NB4 (cell line): ENCODE measurements around the gene CA12.
A peak's percentile ranks its signal among the peaks of the same experiment; 100 is the strongest.
"Not testable (repeated sequence)": the region's sequence is repeated elsewhere in the genome, so short reads cannot be mapped to it uniquely, and the experiment has no call there.

Source experiments
- DNase-seq: peaks from one replicate; pipeline ENCODE4 v3.0.0; 2010; ENCODE audit warnings: low read depth
- H3K4me3 ChIP-seq: one replicate; pipeline ENCODE4 v1.5.1; 2011; ENCODE audit warnings: mild to moderate bottlenecking, low read depth, low read length, moderate library complexity
- CTCF ChIP-seq: IDR thresholded peaks from one replicate; pipeline ENCODE4 v1.5.1; 2012; ENCODE audit warnings: low read depth, low read length
- MAX ChIP-seq: IDR thresholded peaks from 2 replicates; pipeline ENCODE4 v1.6.1; 2011; ENCODE audit warnings: low read depth, low read length
- MYC ChIP-seq: IDR thresholded peaks from 2 replicates; pipeline ENCODE4 v1.6.1; 2011; ENCODE audit warnings: low read depth, low read length
- POLR2A ChIP-seq: IDR thresholded peaks from 2 replicates; pipeline ENCODE4 v1.6.1; 2011; ENCODE audit warnings: mild to moderate bottlenecking; ENCODE audit not compliant: insufficient read length; ENCODE audit errors: extremely low read depth

The CA12 gene

DNA sequence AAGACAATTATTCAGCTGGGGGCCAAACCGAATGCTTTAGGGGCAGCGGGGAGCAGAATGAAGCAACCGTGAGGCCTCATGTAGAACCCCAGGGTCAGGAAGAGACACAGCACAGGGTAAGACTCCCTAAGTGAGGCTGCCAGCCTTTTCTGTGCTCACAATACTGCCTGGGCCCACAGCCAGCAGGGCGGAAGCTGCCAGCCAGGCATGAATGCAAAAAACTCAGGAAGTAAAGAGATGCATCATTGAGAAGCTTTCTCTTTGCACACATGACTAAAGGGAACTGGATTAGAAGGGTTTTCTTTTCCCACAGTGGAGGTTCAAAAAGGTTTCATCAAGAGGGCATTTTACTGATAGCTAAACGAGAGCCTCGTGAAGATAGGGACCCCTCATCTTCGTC lies 33.3 kb downstream of the CA12 start:
- H3K4me3 ChIP-seq: no peak overlapping the region
- no peak for DNase-seq
- TF ChIP-seq POLR2A (no peak), CTCF (no peak), MYC (no peak), MAX (no peak)

DNA sequence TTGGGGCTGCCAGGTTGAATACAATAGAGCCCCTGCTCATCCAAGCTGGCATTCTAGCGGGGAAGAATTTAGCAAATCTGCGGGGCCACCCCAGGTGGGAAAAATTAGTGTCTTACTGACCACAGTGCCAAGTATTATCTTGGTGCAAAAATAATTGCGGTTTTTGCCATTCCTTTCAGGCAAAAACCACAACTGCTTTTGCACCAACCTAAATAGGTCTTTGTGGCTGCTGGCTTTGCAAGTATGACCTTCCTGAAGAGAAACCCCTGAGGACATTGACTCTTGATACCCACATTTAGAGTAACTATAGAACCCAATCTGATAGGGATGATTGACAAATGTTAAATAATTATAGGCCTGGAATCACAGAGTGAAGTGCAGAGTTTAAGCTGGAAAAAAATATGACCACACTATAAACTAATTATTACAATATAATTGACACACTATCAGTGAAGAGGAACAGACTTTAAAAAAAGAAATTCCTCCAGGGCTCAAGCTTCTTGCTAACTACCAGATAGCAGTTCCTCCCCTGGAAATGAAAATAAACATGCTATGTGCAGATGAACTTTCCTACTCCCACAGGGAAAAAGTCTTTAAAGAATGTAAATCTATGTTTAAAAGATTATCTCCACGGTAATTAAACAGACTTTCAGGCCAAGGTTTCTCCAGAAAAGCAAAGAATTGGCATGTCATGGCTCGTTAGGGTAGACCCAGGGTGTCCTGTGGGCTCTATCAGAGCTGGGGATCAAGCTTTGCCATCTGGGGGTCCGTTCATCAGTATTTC lies 34.4 kb downstream of the CA12 start:
- no peak for TF ChIP-seq CTCF
- no peak for TF ChIP-seq POLR2A
- no peak for TF ChIP-seq MYC
- no peak for TF ChIP-seq MAX
- H3K4me3 ChIP-seq: no peak overlapping the region
- DNase-seq: peak; percentile 37

GRCh38 chr15:63345391-63345752 lies 36.3 kb downstream of the CA12 start:
- DNase-seq: no peak
- TF ChIP-seq CTCF (no peak), MAX (no peak), POLR2A (no peak), MYC (no peak)
- no peak overlapping the region for H3K4me3 ChIP-seq

DNA sequence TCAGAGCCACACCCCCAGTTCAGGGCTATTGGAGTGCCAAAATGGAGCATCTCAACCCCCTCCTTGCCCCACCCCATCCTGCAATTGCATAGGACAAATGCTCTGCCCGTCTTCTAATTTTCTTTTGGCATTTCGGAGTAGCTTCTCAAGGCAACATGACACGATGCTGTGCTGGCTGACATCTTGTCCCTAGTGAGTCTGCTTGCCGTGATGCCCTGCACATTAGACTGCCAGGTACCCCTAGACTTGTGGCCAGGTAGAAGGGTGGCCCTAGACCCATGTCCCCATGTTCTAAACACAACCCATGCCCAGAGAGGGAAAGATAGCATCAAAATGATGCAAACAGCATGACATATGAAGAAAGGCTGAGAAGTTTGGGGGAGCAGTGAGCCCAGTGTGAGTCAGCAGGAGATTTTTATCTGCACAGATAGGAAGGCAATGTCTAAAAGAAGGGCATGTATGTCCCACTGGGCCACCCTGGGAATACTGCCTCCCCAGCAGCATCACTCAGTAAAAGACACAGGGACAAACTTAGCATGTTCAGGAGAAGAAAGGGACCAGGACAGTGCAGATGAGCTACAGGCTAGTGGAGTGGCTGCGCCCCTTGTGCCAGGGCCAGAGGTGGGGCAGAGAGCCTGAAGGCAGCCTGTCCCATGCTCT lies 36.8 kb downstream of the CA12 start:
- DNase-seq: peak; percentile 51
- no peak for TF ChIP-seq POLR2A
- H3K4me3 ChIP-seq: no peak overlapping the region

DNA sequence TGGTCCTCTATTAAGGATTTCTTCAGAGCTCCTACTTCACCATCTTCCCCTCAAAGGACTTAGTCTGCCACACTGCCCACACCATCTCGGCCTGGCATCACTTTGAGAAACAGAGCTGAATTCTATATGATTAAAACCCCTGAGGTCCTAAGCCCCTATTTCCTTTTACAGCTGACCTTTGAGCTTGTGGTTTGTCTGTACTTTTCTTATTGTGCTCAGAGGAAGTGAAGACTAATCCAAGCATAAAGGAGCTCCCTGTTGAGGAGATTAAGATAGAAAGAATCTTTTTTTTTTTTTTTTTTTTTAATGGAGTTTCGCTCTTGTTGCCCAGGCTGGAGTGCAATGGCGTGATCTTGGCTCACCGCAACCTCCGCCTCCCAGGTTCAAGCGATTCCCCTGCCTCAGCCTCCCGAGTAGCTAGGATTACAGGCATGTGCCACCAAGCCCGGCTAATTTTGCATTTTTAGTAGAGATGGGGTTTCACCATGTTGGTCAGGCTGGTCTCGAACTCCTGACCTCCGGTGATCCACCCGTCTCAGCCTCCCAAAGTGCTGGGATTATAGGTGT lies 38.6 kb downstream of the CA12 start:
- peak; percentile 59 for DNase-seq
- not testable (repeated sequence) for H3K4me3 ChIP-seq

- TF ChIP-seq MYC: no peak
- no peak for TF ChIP-seq MAX
- TF ChIP-seq CTCF: no peak
- TF ChIP-seq POLR2A: no peak
- DNase-seq: no peak
- no peak overlapping the region for H3K4me3 ChIP-seq
Measured at GRCh38 chr15:63341898-63342297, 39.7 kb downstream of the CA12 start.

GRCh38 chr15:63340878-63341277 lies 40.8 kb downstream of the CA12 start:
- no peak for DNase-seq
- no peak for TF ChIP-seq CTCF
- TF ChIP-seq MAX: no peak
- no peak for TF ChIP-seq POLR2A
- TF ChIP-seq MYC: no peak
- no peak overlapping the region for H3K4me3 ChIP-seq
